ACC112 (cell line): ENCODE results near the gene MCTP1.

ENCODE experiments used
- H2AFZ ChIP-seq: fragments of 200-600 bp; sonication (generic); one replicate; pipeline ENCODE4 v1.6.0; 2017; ENCODE audit warnings: antibody characterized with exemption, low read length; ENCODE audit not compliant: unreplicated experiment
- H3K27ac ChIP-seq: fragments of 200-600 bp; sonication (generic); 2 replicates; pipeline ENCODE4 v1.5.1; 2014; ENCODE audit warnings: low read depth, mild to moderate bottlenecking, antibody characterized with exemption, low read length, moderate library complexity
- H3K27me3 ChIP-seq: fragments of 200-600 bp; sonication (generic); 2 replicates; pipeline ENCODE4 v1.6.1; 2014; ENCODE audit warnings: mild to moderate bottlenecking, antibody characterized with exemption, low read length, moderate library complexity, mixed read lengths; ENCODE audit not compliant: insufficient read depth
- H3K36me3 ChIP-seq: fragments of 200-600 bp; sonication (generic); 2 replicates; pipeline ENCODE4 v1.6.1; 2016; ENCODE audit warnings: mild to moderate bottlenecking, antibody characterized with exemption, low read length, moderate library complexity, mixed read lengths; ENCODE audit not compliant: insufficient read depth
- H3K4me1 ChIP-seq: fragments of 200-600 bp; sonication (generic); one replicate; pipeline ENCODE4 v1.6.1; 2016; ENCODE audit warnings: low read length, mixed read lengths; ENCODE audit not compliant: insufficient read depth, unreplicated experiment, control insufficient read depth
- H3K4me3 ChIP-seq: fragments of 200-600 bp; sonication (generic); 2 replicates; pipeline ENCODE4 v1.5.1; 2014; ENCODE audit warnings: mild to moderate bottlenecking, low read depth, low read length
- H3K79me2 ChIP-seq: fragments of 200-600 bp; sonication (generic); one replicate; pipeline ENCODE4 v1.6.0; 2016; ENCODE audit warnings: low read length; ENCODE audit not compliant: control insufficient read depth, unreplicated experiment, insufficient read depth

The MCTP1 gene

GRCh38 chr5:95069021-95069420, 215.9 kb downstream of the MCTP1 start:
- no peak overlapping the region for H3K4me3 ChIP-seq
- no peak overlapping the region for H2AFZ ChIP-seq
- H3K79me2 ChIP-seq, result peaks cover 28% of the 10 kb centered on the region
- H3K27me3 ChIP-seq, result no peaks in the 10 kb centered on the region
- H3K36me3 ChIP-seq, result peaks cover 3% of the 10 kb centered on the region; the same call in 1 of the 2 replicates
- peaks cover 3% of the 10 kb centered on the region for H3K4me1 ChIP-seq
- H3K27ac ChIP-seq, result no peak overlapping the region

- peaks cover 31% of the 10 kb centered on the region for H3K79me2 ChIP-seq
- peak overlapping the region; percentile 28 for H3K4me3 ChIP-seq
- H3K36me3 ChIP-seq, result peaks cover 3% of the 10 kb centered on the region; the same call in 1 of the 2 replicates
- H2AFZ ChIP-seq, result no peak overlapping the region
- H3K4me1 ChIP-seq, result peaks cover 3% of the 10 kb centered on the region
- H3K27ac ChIP-seq, result no peak overlapping the region
- no peaks in the 10 kb centered on the region for H3K27me3 ChIP-seq
Measured at GRCh38 chr5:95068289-95068910, 216.5 kb downstream of the MCTP1 start.

- H3K4me1 ChIP-seq, result peaks cover 3% of the 10 kb centered on the region
- H3K79me2 ChIP-seq, result peaks cover 29% of the 10 kb centered on the region
- H3K36me3 ChIP-seq, result no peaks in the 10 kb centered on the region; the same call in 1 of the 2 replicates
- H3K27ac ChIP-seq, result no peak overlapping the region
- no peak overlapping the region for H3K4me3 ChIP-seq
- no peaks in the 10 kb centered on the region for H3K27me3 ChIP-seq
- H2AFZ ChIP-seq, result no peak overlapping the region
Measured at GRCh38 chr5:95066048-95066447, 218.8 kb downstream of the MCTP1 start.

GRCh38 chr5:95063492-95063891, 221.4 kb downstream of the MCTP1 start:
- no peak overlapping the region for H3K4me3 ChIP-seq
- H3K36me3 ChIP-seq, result no peaks in the 10 kb centered on the region; the same call in 1 of the 2 replicates
- no peaks in the 10 kb centered on the region for H3K27me3 ChIP-seq
- no peaks in the 10 kb centered on the region for H3K4me1 ChIP-seq
- peaks cover 25% of the 10 kb centered on the region for H3K79me2 ChIP-seq
- H2AFZ ChIP-seq, result no peak overlapping the region
- H3K27ac ChIP-seq, result no peak overlapping the region

- Histone ChIP-seq H3K4me1 (no peaks in the 10 kb centered on the region), H3K27ac (no peak overlapping the region), H2AFZ (no peak overlapping the region), H3K79me2 (peaks cover 34% of the 10 kb centered on the region), H3K36me3 (no peaks in the 10 kb centered on the region), H3K27me3 (no peaks in the 10 kb centered on the region), H3K4me3 (no peak overlapping the region)
Measured at GRCh38 chr5:95060098-95060497, 224.8 kb downstream of the MCTP1 start.

GRCh38 chr5:95059636-95060035, 225.3 kb downstream of the MCTP1 start:
- no peak overlapping the region for H3K27ac ChIP-seq
- no peaks in the 10 kb centered on the region for H3K36me3 ChIP-seq
- peaks cover 32% of the 10 kb centered on the region for H3K79me2 ChIP-seq
- no peak overlapping the region for H3K4me3 ChIP-seq
- no peaks in the 10 kb centered on the region for H3K27me3 ChIP-seq
- no peaks in the 10 kb centered on the region for H3K4me1 ChIP-seq
- H2AFZ ChIP-seq, result no peak overlapping the region

- no peaks in the 10 kb centered on the region for H3K36me3 ChIP-seq
- no peaks in the 10 kb centered on the region for H3K27me3 ChIP-seq
- peaks cover under 1% of the 10 kb centered on the region for H3K4me1 ChIP-seq
- peaks cover 28% of the 10 kb centered on the region for H3K79me2 ChIP-seq
- no peak overlapping the region for H2AFZ ChIP-seq
- H3K27ac ChIP-seq, result no peak overlapping the region
- H3K4me3 ChIP-seq, result no peak overlapping the region
Measured at GRCh38 chr5:95057615-95058014, 227.3 kb downstream of the MCTP1 start.

- no peaks in the 10 kb centered on the region for H3K36me3 ChIP-seq
- H3K4me3 ChIP-seq, result no peak overlapping the region
- H2AFZ ChIP-seq, result no peak overlapping the region
- H3K27me3 ChIP-seq, result no peaks in the 10 kb centered on the region
- H3K79me2 ChIP-seq, result peaks cover 36% of the 10 kb centered on the region
- no peak overlapping the region for H3K27ac ChIP-seq
- peaks cover 11% of the 10 kb centered on the region for H3K4me1 ChIP-seq
Measured at GRCh38 chr5:95053253-95053652, 231.6 kb downstream of the MCTP1 start.

- Histone ChIP-seq H3K36me3 (no peaks in the 10 kb centered on the region), H3K79me2 (peaks cover 33% of the 10 kb centered on the region), H2AFZ (no peak overlapping the region), H3K27ac (no peak overlapping the region), H3K4me3 (no peak overlapping the region), H3K4me1 (peaks cover 11% of the 10 kb centered on the region), H3K27me3 (no peaks in the 10 kb centered on the region)
Measured at GRCh38 chr5:95050708-95051107, 234.2 kb downstream of the MCTP1 start.

- no peak overlapping the region for H3K27ac ChIP-seq
- peaks cover 12% of the 10 kb centered on the region for H3K4me1 ChIP-seq
- H3K4me3 ChIP-seq, result no peak overlapping the region
- peaks cover 35% of the 10 kb centered on the region for H3K79me2 ChIP-seq
- H3K27me3 ChIP-seq, result no peaks in the 10 kb centered on the region
- H3K36me3 ChIP-seq, result no peaks in the 10 kb centered on the region
- no peak overlapping the region for H2AFZ ChIP-seq
Measured at GRCh38 chr5:95048628-95049027, 236.3 kb downstream of the MCTP1 start.

- Histone ChIP-seq H2AFZ (no peak overlapping the region), H3K4me1 (peaks cover 10% of the 10 kb centered on the region), H3K4me3 (no peak overlapping the region), H3K79me2 (peaks cover 35% of the 10 kb centered on the region), H3K27ac (no peak overlapping the region), H3K36me3 (no peaks in the 10 kb centered on the region), H3K27me3 (no peaks in the 10 kb centered on the region)
Measured at GRCh38 chr5:95045181-95045965, 239.5 kb downstream of the MCTP1 start.
